Fibroblast of mammary gland (primary cell): ENCODE data around the gene CNMD.

Source experiments
- DNase-seq: peaks from one replicate; pipeline ENCODE4 v3.0.0-alpha.2; 2010; ENCODE audit warnings: low read depth
- H3K4me3 ChIP-seq: 2 replicates; pipeline ENCODE4 v1.5.1; 2011; ENCODE audit warnings: low read depth, mild to moderate bottlenecking, low read length, moderate library complexity; ENCODE audit not compliant: control insufficient read depth
- TF ChIP-seq, protein P1 (sequence below): conservative IDR thresholded peaks from 2 replicates; pipeline ENCODE4 v1.5.1; 2011; ENCODE audit warnings: low read depth, low read length, inconsistent platforms; ENCODE audit not compliant: control insufficient read depth, insufficient read depth

CNMD gene

DNA sequence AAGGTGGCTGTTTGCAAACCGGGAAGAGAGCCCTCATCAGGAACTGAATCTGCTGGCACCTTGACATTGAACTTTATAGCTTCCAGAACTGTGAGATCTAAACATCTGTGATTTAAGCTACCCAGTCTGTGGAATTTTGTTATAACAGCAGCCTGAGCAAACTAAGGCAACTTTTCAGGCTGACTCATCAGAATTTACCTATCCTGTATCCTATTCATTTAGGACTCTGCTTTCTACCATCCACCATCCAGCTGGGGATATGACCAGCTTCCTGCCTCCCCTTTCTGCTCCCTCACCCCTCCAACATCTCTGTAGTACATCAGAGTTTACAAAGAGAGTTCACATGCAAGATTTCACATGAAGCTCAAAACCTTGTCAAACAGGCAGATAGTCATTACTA is 11.1 kb upstream of the CNMD start:
- no peak overlapping the region for H3K4me3 ChIP-seq
- DNase-seq, result no peak
- TF ChIP-seq, protein P1, sequence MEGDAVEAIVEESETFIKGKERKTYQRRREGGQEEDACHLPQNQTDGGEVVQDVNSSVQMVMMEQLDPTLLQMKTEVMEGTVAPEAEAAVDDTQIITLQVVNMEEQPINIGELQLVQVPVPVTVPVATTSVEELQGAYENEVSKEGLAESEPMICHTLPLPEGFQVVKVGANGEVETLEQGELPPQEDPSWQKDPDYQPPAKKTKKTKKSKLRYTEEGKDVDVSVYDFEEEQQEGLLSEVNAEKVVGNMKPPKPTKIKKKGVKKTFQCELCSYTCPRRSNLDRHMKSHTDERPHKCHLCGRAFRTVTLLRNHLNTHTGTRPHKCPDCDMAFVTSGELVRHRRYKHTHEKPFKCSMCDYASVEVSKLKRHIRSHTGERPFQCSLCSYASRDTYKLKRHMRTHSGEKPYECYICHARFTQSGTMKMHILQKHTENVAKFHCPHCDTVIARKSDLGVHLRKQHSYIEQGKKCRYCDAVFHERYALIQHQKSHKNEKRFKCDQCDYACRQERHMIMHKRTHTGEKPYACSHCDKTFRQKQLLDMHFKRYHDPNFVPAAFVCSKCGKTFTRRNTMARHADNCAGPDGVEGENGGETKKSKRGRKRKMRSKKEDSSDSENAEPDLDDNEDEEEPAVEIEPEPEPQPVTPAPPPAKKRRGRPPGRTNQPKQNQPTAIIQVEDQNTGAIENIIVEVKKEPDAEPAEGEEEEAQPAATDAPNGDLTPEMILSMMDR, result no peak

DNA sequence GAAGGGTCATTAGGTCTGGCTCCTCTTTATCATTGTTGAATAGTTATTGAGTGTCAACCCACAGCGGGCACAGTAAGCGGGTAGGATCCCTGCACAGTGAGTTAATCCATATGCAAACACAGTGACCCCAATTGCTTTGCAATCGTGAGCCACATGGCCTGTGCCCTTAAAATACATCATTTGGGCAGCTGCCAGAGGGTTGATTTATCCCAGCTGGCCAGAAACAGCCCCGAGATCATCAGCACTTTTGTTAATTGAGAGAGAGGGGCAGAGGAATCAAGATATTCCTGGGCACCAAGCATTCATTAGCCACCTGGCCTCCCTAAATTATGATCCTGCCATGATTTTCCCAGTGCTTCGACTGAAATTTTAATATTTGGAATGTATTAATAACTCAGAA is 9.8 kb upstream of the CNMD start:
- TF ChIP-seq, protein P1, result no peak
- DNase-seq, result no peak
- no peak overlapping the region for H3K4me3 ChIP-seq

DNA sequence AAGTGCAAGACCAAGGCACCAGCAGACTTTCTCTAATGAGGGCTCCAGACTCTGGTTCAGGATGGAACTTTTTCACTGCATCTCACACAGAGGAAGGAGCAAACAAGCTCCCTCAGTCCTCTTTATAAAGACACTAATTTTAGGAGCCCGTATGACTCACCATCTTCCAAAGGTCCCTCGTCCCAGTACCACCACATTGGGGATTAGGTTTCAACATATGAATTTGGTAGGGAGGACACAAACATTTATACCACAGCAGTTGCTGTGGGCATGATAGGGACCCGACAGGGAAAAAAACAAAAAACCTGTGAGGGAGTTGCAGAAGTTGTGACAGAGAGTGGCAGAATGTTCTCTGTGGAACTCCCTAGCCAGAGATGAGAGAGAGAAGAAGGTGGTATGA is 6.5 kb upstream of the CNMD start:
- DNase-seq, result no peak
- TF ChIP-seq, protein P1, result no peak
- H3K4me3 ChIP-seq, result no peak overlapping the region

DNA sequence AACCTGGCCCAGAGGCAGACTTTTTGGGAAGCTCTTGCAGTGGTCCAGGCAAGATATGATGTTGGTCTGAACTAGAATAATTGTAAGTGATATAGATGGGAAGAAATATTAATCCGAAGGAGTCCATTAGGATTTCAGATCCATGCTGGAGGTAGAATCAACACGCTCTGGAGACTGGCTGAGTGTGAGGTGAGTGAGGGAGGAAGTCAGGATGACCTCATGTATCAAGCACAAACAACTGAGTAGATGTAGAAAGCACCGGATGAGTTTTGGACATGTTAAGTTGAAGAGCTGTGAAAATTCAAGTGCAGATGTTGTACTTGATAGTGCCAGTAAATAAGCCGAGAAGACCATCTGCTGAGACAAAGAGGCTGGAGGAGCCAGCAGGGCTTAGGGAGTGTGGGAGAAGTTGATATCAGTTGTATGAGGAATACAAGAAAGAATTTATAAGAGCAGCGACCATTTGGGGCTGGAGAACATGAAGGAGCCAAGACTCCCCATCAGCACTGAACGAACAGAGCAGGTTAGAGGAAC is 5.3 kb upstream of the CNMD start:
- DNase-seq, result no peak
- TF ChIP-seq, protein P1, result no peak
- no peak overlapping the region for H3K4me3 ChIP-seq

DNA sequence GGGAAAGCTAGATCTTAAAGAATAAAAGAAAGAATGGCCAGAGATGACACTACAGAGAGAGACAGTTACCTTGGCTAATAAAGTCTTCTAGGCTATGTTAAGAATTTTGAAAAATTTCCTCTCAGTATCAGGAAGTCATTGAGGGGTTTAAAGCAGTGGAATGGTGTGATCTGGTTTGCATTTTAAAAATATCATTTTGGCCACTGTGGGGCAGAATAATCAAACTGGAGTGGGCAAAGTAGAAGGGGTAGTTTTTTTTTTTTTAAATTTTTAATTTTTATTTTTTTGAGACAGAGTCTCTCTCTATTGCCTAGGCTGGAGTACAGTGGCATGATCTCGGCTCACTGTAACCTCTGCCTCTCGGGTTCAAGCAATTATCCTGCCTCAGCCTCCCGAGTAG is 4.4 kb upstream of the CNMD start:
- H3K4me3 ChIP-seq, result no peak overlapping the region
- DNase-seq, result no peak
- TF ChIP-seq, protein P1, result no peak

DNA sequence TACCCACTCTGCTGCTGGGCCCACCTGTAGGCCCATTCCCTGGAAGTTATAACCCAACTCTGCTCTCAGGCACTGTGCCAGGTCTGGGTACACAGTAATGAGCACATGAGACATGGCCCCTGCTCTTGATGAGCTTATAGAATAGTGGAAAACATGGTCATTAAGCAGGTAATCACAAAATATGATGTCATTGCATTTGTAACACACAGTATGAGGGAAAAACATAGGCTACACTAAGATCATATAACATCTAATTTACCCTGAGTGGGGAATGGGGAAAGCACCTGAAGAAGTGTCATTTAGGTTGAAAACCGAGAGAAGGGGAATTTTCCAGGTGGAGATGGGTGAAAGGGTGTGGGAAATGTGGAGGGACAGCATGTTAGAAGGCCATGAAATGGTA is 3.9 kb upstream of the CNMD start:
- DNase-seq, result no peak
- no peak overlapping the region for H3K4me3 ChIP-seq
- TF ChIP-seq, protein P1, result no peak
